Thyroid gland (tissue), 4 donors: ENCODE measurements around the gene GPSM1.

Source experiments
- POLR2A ChIP-seq, 2 donors: fragments of 450-650 bp; IDR thresholded peaks; one replicate each; pipeline ENCODE4 v1.6.1; 2017; ENCODE audit warnings: antibody characterized with exemption in 2 of 2, mild to moderate bottlenecking in 2 of 2, moderate library complexity in 1 of 2
- TF ChIP-seq, protein P1 (sequence below), 6 experiments: fragments of 200-600 bp in 3 of 6; fragments of 450-650 bp in 3 of 6; sonication (generic) in 3 of 6; IDR thresholded peaks; one replicate each; pipeline ENCODE4 v1.5.1; 2016 to 2019; ENCODE audit warnings: antibody characterized with exemption in 6 of 6, mild to moderate bottlenecking in 2 of 6, inconsistent platforms in 1 of 6, moderate library complexity in 1 of 6

DNA sequence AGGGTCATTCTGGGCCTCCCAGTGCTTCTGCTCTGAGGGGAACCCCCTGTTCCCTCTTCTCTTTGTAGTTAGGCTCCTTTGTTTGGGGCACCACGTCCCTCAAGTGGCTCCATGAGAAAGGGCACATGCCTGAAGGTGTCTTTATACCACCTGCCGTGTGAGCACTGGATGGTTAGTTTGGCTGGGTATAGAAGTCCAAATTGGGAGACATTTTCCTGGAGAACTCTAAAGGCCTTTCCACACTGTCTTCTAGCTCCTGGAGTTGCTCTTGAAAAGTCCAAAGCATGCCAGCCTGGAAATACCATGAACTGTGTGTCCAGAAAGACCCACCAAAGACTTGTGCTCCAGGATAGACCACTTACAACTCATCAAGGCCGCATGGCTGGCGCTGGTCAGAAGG is 12.4 kb upstream of the GPSM1 start:
- no peak for TF ChIP-seq POLR2A (IDR thresholded peaks at IDR 0.05)
- TF ChIP-seq, protein P1, sequence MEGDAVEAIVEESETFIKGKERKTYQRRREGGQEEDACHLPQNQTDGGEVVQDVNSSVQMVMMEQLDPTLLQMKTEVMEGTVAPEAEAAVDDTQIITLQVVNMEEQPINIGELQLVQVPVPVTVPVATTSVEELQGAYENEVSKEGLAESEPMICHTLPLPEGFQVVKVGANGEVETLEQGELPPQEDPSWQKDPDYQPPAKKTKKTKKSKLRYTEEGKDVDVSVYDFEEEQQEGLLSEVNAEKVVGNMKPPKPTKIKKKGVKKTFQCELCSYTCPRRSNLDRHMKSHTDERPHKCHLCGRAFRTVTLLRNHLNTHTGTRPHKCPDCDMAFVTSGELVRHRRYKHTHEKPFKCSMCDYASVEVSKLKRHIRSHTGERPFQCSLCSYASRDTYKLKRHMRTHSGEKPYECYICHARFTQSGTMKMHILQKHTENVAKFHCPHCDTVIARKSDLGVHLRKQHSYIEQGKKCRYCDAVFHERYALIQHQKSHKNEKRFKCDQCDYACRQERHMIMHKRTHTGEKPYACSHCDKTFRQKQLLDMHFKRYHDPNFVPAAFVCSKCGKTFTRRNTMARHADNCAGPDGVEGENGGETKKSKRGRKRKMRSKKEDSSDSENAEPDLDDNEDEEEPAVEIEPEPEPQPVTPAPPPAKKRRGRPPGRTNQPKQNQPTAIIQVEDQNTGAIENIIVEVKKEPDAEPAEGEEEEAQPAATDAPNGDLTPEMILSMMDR (IDR thresholded peaks at IDR 0.05) = no peak
